HG03135 (cell line): Measurements from ENCODE around the gene AMDHD2.

Experiments used
- ATAC-seq: cut with Tn5 transposase; IDR thresholded peaks from one replicate; pipeline ENCODE4 v1.9.1; 2021; ENCODE audit warnings: mild to moderate bottlenecking, moderate library complexity; ENCODE audit not compliant: unreplicated experiment

The AMDHD2 gene

DNA sequence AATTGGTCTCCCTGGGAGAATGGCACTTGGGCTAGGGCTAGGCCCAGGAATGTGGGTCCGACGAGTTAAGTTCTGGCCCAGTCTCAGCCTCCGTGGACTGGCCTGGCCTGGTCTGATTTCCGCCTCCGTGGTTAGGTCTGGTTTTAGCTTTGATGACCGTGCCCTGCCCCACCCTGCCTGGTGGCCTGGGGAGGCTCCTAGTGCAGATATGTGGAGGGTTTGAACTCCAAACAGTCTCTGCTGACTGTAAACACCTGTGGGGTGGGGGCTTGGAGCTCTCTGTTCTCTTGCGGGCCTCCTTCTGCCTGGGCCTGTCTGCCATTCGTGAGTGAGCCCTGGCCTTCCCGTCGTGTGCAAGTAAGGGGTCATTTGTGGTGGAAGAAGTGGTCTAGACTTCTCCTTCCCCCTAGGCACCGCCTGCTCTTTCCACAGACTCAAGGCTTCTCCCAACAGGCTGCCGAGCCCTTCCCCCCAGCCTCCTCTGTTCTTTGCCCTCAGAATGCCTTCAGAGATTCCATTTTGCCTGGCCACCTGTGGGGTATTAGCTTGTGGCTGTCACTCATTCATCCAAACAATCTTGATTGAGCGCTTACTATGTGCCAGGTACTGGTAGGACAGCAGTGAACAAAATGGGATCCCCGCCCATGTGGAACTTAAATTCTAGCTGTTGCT is 4.9 kb upstream of the AMDHD2 start:
- ATAC-seq = no peak

DNA sequence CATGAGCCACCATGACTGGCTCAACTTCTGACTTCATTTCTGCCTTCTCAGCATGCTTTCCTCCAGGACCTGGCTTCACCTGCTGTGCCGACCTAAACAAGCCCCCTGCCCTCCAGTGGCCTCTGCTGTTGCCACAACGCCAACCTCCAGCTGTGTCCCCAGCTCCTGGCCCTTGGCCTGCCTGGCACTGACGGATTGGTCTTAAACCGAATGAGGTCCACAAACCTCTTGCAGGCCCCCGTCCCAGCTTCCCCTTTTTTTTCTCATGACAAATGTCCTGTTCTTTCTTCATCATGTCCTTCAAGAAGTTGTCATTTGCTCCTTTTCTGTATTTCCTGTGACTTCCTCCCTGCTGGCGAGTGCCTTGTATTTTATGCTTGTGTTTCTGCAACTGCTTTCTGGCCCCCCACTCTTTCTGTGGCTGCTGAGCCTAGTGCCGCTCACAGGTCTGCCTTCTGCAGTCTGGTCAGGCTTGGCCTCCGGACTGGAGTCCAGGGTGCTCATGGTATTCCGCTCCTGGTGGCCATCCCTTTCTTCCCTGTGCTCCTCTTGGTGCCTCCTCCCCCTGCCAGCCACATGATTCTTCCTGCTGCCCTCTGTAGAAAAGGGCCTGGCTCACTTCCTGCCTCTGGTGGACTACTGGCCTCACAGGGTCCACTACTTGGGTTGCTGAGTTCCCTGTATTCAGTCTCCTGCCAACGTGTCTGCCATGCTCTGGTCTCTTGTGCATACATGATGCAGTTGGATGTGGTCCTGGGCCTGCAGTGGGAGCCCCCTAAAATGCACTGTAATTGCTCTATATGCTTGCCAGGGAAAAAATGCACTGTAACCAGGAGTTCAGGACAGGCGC is 3.6 kb upstream of the AMDHD2 start:
- ATAC-seq = no peak

- ATAC-seq = no peak
Measured at GRCh38 chr16:2517954-2518605, 2.1 kb upstream of the AMDHD2 start.

DNA sequence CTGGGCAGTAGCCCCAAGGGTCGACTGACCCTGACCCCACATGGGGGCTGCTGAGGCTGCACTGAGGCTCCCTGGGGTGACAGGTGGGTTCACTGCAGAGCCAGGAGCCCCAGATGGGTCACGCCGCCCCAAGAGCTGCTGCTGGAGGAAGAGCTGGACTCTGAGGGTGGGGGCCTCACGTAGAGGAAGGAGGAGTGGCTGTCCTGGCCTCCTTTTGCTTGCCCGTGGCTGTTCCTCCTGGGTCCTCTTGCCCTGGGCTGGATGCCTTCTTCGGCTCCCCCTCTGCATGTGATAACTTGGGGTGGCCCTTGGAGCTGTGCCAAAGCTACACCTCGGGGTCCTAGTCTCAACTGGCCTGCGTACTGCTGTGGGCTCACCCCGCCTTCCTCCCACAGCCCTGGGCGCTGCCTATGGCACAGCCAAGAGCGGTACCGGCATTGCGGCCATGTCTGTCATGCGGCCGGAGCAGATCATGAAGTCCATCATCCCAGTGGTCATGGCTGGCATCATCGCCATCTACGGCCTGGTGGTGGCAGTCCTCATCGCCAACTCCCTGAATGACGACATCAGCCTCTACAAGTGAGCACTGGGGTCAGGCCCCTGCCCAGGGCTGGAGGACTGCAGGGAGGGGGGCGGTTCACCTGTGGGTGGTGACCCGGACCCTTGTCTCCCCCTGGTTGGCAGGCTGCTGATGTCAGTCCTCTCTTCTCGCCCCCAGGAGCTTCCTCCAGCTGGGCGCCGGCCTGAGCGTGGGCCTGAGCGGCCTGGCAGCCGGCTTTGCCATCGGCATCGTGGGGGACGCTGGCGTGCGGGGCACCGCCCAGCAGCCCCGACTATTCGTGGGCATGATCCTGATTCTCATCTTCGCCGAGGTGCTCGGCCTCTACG is 1.1 kb upstream of the AMDHD2 start:
- no peak for ATAC-seq

GRCh38 chr16:2519711-2520080 is 475 bp upstream of the AMDHD2 start:
- ATAC-seq = no peak

GRCh38 chr16:2520784-2521531 is 787 bp downstream of the AMDHD2 start:
- peak; percentile 37 for ATAC-seq

GRCh38 chr16:2523801-2524231 is 3.6 kb downstream of the AMDHD2 start:
- ATAC-seq = no peak

- no peak for ATAC-seq
Measured at GRCh38 chr16:2524339-2524938, 4.3 kb downstream of the AMDHD2 start.

GRCh38 chr16:2526135-2526534 is 6.0 kb downstream of the AMDHD2 start:
- ATAC-seq = no peak

- ATAC-seq = no peak
Measured at GRCh38 chr16:2527071-2527783, 7.1 kb downstream of the AMDHD2 start.

DNA sequence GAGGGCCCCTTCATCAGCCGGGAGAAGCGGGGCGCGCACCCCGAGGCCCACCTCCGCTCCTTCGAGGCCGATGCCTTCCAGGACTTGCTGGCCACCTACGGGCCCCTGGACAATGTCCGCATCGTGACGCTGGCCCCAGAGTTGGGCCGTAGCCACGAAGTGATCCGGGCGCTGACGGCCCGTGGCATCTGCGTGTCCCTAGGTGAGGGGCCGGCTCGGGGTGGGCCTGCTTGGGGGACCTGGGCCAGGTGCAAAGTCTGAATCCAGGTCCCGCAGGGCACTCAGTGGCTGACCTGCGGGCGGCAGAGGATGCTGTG is 7.6 kb downstream of the AMDHD2 start:
- no peak for ATAC-seq

- ATAC-seq = no peak
Measured at GRCh38 chr16:2528161-2529060, 8.2 kb downstream of the AMDHD2 start.

GRCh38 chr16:2529061-2529931 is 9.1 kb downstream of the AMDHD2 start:
- no peak for ATAC-seq

GRCh38 chr16:2529961-2530628 is 9.9 kb downstream of the AMDHD2 start:
- ATAC-seq = no peak

GRCh38 chr16:2530629-2531318 is 10.6 kb downstream of the AMDHD2 start:
- no peak for ATAC-seq

- peak; percentile 8 for ATAC-seq
Measured at GRCh38 chr16:2531371-2531695, 11.2 kb downstream of the AMDHD2 start, which contains the start of gene CEMP1. TSS of gene CEMP1 (minus strand) at chr16:2531408. CDS start at chr16:2531073, 335 bp downstream.
